HG02798 (cell line): ENCODE data around the gene SLK.

ENCODE experiments used
- ATAC-seq: cut with Tn5 transposase; IDR thresholded peaks from one replicate; pipeline ENCODE4 v1.9.1; 2021; ENCODE audit warnings: mild to moderate bottlenecking; ENCODE audit not compliant: unreplicated experiment, poor library complexity

The SLK gene

GRCh38 chr10:104045151-104046089 is 78.5 kb downstream of the SLK start:
- peak; percentile 36 for ATAC-seq

DNA sequence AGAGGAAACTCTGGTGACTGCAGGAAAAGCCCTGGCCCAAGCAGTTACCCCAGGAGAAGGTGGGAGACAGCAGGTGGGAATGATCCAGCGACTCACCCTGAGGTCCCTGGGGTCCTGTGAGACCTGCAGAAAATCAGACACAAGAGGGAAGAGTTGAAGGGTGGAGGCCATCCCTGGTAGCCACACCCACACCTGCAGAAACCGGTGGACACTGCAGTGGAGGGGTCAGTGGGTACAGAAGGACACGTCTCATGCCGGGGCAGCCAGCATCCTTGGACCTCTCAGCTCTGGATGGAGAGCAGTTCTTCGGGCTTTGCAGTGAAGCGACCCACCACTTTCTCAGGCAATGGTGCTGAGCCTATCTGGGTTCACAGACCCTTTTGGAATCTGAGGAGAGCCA is 79.7 kb downstream of the SLK start:
- ATAC-seq, result no peak

DNA sequence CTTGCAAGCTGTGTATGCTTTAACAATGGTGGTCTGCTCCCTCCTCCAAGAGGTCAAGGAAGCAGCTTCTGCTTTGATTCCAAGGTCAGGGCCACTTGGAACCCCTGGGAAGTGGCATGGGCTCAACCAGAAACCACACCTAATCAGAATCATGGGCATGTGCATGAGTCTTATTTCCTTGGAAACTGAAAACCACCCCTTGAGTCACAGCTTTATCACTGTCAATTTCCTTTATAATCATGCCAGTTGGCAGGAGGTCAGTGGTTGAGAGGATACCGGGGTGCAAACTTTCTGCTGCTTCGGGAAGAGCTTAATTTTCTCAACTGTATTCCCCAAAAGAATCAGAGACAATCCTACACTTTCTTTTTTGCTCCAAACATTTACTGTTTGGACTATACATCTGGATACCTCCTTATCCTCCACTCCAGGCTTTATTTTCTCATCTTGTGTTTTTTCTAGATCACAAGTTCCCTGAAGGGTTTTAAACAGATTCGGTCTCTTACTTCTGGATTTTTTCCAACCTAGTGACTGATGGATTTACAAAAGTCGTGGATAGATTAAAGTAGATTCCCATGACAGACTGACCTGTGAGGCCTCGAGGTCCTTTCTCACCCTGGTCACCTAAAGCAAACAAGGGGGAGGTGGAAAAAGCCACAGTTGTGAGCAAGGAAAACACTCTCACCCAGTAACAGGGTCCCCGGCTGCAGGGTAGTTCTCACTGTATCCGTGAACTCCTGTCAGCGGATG is 82.7 kb downstream of the SLK start:
- ATAC-seq, result no peak

DNA sequence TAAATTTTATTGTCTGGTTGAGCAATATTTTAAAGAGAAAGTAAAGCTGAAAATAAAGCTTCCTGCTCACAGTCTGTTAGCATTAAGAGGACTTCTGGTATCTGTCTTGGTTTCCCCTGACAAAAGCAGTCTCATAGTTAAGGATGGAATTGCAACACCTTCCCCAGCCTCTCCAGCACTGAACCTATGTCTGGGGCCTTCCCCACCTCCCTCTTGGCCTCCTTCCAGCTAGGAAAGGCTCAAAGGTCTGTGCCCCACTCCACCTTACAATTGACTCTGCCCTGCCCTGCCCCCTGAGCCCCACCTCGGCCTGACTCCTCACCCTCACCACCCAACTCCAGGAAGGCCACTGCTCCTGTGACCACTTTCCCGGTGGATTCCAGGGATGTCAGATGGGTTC is 85.5 kb downstream of the SLK start:
- no peak for ATAC-seq

DNA sequence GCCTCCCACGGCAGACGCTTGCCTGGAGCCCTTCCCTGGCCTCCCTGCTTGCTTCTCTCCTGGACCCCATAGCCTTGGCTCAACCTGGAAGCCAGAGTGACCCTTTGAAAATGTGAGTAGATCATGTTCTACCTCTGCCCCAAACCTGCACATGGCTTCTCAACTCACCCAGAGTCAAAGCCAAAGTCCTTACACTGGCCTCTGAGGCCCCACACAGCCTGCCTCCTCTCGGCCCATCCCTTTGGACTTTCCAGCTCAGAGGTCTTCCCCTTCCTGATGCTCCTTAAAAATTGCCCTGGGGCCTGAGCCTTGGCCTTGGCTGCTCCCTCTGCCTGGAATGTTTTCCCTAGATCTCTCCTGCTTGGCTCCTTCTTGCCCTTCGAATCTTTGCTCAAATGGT is 86.3 kb downstream of the SLK start:
- no peak for ATAC-seq

GRCh38 chr10:104054430-104054829 is 87.5 kb downstream of the SLK start:
- no peak for ATAC-seq

DNA sequence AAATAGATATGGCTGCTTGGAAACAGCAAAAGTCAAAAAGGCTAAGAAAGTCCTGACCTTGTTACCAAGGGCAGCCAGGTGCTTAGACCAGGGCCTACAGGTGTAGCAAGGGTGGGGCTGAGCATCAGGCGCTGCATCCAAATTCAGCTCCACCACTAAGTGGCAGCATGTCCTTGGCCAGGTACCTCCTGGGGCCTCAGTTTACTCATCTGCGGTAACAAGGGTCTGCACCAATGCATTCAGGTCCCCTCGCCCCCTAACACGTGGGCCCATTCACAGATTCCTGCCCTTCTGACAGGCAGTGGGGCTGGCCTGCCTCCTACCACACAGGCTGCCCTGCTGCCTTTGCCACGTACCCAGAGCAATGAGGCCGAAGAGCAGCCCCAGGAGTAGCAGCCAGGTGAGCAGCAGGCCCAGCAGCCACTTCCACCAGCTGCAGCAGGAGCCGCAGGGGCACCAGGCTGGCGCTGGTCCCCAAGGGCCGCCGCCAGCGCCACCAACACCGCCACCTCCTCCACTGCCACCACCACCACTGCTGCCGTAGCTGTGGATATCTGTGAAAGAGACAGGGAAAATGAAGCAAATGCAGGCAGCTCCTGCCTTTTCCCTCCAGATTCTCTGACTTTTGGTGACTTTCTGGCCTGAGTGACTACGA is 89.8 kb downstream of the SLK start:
- no peak for ATAC-seq

GRCh38 chr10:104057717-104058116 is 90.8 kb downstream of the SLK start:
- ATAC-seq, result no peak

DNA sequence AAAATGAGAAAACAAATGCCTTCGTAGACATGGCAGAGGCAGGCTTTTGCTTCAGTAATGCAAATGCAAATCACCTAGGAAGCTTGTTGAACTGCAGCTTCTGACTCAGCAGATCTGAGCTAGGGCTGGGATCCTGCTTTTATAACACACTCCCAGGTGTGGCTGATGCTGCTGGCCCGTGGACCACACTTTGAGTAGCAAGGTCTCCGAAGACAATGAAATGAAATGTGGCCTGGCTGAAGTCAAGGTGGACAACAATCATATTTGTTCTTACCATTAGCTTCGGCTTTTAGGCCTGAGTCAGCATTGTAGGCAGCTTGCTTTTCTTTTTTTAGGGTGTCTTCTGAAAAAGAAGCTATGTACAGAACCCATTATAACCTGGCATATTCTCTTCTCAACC is 92.4 kb downstream of the SLK start:
- no peak for ATAC-seq

DNA sequence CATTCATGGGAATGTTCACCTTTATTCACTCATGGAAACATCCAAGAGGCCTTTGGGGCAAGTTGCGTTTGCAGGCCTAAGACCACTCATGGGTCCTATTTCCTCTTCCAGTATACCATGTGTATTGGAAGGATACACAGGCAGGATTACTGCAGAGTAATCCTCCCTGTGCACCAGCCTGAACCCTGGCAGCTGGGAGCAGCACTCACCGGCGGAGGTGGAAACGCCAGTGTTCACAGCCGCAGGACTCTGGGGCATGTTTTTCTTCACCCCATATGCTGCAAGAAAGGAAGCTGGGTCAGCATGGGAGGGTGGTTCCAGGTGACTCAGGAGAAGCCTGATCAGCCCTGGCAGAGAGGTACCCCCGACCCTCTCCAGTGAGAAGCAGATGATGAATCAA is 94.3 kb downstream of the SLK start:
- ATAC-seq, result no peak

DNA sequence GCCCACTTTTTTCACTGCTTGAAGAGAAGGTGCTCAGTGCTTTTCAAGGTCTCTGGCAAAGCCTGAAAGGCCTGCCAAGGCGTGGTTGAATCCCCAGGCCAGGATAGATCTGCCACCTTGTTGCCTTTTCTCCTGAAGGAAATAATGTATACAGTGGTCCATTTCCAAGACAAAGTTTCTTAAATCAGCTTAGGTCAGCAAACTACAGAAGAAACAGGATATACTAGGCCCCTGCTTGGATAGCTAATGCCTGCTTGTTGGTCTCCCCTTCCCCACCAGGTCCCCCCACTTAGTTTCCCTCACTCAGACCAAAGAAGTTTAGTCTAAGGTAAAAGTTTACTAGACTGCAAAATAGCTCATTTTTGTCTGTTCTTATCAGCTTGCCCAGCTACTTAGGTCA is 98.8 kb downstream of the SLK start:
- ATAC-seq, result no peak

GRCh38 chr10:104066945-104067344 is 100.0 kb downstream of the SLK start:
- ATAC-seq, result no peak

DNA sequence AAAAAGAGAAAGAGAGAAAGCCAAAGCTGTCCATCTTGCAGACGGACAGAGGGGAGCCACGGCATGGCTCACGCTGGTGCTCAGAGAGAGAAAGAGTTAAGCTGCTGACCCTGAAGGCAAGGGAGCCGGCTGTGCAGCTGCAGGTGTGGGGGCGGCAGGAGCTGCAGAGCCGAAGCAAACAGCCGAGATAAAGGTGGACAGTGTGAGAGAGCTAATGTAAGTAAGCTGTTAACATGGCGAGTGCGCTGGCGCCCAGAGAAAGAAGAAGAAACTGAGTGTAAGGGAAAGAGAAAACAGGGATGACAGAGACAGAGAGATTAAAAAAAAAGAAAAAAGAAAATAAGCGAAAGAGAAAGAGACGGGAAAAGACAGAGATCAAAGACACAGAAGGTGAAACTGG is 100.6 kb downstream of the SLK start:
- no peak for ATAC-seq

DNA sequence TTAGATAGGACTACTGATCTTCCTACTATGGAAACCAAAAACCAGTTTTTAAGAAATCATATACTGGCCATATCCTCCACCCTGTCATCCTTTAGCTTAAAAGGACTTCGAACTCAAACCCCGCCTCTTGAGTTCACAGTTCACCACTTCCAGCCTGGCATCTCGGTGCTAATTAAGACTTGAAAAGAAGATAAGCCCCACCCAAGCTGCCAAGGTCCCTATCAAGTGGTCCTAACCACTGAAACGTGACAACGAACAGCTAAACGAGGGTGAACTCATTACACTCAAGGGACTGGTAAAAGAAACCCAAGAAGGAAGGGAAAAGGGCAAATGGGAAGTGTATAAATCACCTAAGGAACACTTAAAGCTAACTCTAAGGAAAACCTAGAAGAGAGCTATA is 102.7 kb downstream of the SLK start:
- ATAC-seq, result no peak

DNA sequence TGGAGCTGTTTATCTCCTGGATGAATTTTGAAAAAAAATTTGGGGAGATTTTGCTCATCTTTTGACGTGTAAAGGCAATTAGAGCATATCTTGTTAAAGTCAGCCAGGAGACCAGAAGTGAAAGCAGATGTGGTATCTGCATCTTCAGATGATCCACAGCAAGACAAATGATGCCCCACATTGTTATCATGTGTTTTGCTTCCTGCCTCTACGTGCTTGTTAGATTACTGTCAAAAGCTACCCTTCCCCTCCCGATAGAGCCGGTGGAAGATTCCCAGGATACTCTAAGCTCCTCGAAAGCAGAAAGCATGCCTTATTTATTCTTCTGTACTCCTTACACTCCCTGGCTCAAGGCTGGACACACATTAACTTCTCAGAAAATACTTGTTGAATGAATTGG is 105.8 kb downstream of the SLK start:
- ATAC-seq, result no peak

DNA sequence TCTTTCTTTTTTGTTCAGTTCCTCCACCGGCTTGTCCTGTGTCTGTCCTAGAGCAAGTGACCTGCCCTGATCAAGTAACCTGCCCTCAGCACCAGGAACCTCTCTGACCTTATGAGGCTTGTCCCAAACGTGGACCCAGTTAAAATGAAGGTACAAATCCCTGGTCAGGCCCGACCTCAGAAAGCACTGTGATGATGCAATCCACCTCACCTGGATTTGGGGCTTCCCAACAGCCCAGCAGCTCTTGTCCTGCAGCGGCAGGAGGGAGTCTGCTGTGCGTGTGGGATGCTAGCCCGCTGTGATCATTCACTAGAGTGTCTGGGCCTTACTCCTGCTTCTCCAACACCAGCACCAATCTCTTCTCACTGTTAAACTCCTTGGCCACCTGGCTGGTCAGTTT is 107.6 kb downstream of the SLK start:
- ATAC-seq, result no peak

DNA sequence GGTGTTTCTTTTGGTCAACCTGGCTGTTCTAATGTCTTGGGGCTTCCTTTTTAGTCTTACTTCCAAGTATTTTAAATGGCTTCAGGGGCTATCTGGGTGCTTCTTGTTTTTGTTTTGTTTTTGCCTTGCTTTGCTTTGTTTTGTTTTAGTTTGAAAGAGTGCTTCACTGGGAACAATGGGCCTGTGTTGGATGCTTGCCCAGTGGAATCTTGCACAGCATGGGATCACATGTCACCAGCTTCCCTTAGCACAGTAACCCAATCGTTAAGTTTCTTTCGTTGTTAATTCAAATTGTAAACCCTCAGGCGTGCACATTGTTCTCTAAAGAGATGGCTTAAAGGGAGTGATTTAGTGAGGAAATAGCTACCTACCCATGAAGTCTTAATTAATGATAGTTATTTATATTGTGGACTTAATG is 109.8 kb downstream of the SLK start:
- ATAC-seq, result no peak

DNA sequence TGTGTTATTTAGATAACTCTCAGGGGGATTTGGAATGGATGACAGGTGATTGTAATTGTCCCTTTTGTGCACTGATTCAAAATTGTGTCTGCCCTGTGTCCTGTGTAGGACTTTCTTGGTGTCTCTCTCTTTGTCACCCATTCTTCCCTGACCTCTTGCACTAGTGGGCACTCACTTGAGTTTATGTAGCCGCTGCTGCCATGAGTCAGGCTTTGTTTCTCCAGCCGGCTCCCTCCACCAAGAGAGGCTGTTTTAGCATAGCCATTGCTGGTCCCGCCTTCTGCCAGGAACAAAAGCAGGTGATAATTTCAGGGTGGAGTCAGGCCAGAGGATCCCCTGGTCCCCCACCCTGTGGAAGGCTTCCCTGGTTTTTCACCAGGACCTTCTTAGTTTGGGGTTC is 110.3 kb downstream of the SLK start:
- ATAC-seq, result no peak

DNA sequence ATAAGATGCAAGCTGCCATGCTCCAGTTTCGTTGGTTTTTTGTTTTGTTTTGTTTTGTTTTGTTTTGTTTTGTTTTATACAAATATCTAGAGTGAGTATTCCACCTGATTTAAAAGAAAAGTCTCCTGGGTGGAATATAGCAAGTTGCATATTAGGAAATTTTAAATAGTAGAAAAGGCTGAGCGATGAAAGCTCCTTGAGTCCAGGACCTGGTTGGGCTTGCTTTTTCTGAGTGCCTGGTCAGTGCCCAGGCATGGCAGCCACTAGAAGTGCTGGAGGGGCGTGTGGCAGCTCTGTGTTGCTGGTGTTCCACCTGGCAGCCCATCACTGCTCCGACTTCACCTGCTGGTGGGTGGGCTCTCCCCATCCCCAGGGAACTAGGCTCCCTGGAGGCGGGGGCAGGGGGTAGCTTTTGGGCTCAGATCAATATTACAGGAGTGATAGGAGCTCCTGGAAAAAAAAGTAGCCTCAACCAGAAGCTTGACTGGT is 110.8 kb downstream of the SLK start:
- no peak for ATAC-seq
